ENCODE data around the gene MRPS18B. TPM values are rescaled to one million over a fixed set of nuclear protein-coding genes. Genes with fewer than 3 reads are reported as not detected.

MRPS18B gene
- total and polyA plus RNA-seq, 4 experiments from 2014 or later = 44.4 to 126 (median 79.0) TPM

- Histone ChIP-seq H3K27ac (ENCODE audit: low read depth, low read length) (no peak overlapping the region), H3K4me3 (ENCODE audit: low read length in 2 of 2) (no peak overlapping the region), H3K4me1 (ENCODE audit: insufficient read depth, low read length) (peaks cover 20% of the 10 kb centered on the region), H3K27me3 (ENCODE audit: insufficient read depth, low read length) (no peaks in the 10 kb centered on the region), H3K9me3 (ENCODE audit: control insufficient read depth in 1 of 2, low read length in 2 of 2) (no peaks in the 10 kb centered on the region), H3K36me3 (ENCODE audit: insufficient read depth, low read length) (no peaks in the 10 kb centered on the region)
- peaks cover 18 to 29% (median 26%) of the 10 kb centered on the region in 4 donors for H3K4me1 Mint-ChIP-seq
- ChIA-PET POLR2A (ENCODE audit: partially characterized antibody) (interaction anchor here (2.4 to 5.8 kb wide), 2 partner anchors 27 to 30 kb away, joined by 16 to 58 read pairs; partner anchors contain the start of genes MRPS18B and PPP1R10), CTCF (ENCODE audit: partially characterized antibody) (interaction anchor here (0.7 to 1.6 kb wide), 5 partner anchors 19 to 161 kb away, joined by 3 to 4 read pairs (median 3); partner anchors contain the start of genes ATAT1 and IER3)
- no peak for DNase-seq
- peaks cover 9 to 12% of the 10 kb centered on the region in 2 donors for H3K36me3 Mint-ChIP-seq
- no peaks in the 10 kb centered on the region for H3K27me3 Mint-ChIP-seq
- intact Hi-C loops (cut with micrococcal nuclease) = no loop called here
- H3K9me3 Mint-ChIP-seq = no peaks in the 10 kb centered on the region
- H3K4me3 Mint-ChIP-seq = no peak overlapping the region
- peak overlapping the region in 3 of 7 donors; percentile 63 to 80 (median 78) for H3K27ac Mint-ChIP-seq
These were observed 27.1 kb downstream of the MRPS18B start for GRCh38 chr6:30644769-30645168.

GRCh38 chr6:30645989-30646388 lies 28.3 kb downstream of the MRPS18B start:
- H3K4me1 ChIP-seq (ENCODE audit: insufficient read depth, low read length) = peaks cover 20% of the 10 kb centered on the region
- Mint-ChIP-seq H3K4me3 (peak overlapping the region in 7 of 8 donors; percentile 3 to 91 (median 87)), H3K27ac (peak overlapping the region in 6 of 7 donors; percentile 17 to 91 (median 84)), H3K36me3 (peaks cover 12 to 17% of the 10 kb centered on the region in 2 donors), H3K27me3 (no peaks in the 10 kb centered on the region), H3K9me3 (no peaks in the 10 kb centered on the region), H3K4me1 (peaks cover 18 to 29% (median 24%) of the 10 kb centered on the region in 4 donors)
- no peaks in the 10 kb centered on the region for H3K9me3 ChIP-seq (ENCODE audit: control insufficient read depth in 1 of 2, low read length in 2 of 2)
- H3K27ac ChIP-seq (ENCODE audit: low read depth, low read length) = peak overlapping the region; percentile 89
- intact Hi-C loops (cut with micrococcal nuclease) = no loop called here
- CTCF ChIA-PET (ENCODE audit: partially characterized antibody) = interaction anchor here (1.3 to 1.7 kb wide), 4 partner anchors 16 to 163 kb away, joined by 4 to 6 read pairs (median 5); no protein-coding TSS in a partner anchor
- POLR2A ChIA-PET (ENCODE audit: partially characterized antibody) = interaction anchor here (1.1 to 5.8 kb wide), 9 partner anchors 20 to 153 kb away, joined by 3 to 58 read pairs (median 5); partner anchors contain the start of genes ATAT1, DHX16, MDC1 and MRPS18B
- H3K36me3 ChIP-seq (ENCODE audit: insufficient read depth, low read length) = peaks cover 2% of the 10 kb centered on the region
- DNase-seq = no peak
- peak overlapping the region in 1 of 2 donors; percentile 91 for H3K4me3 ChIP-seq (ENCODE audit: low read length in 2 of 2)
- H3K27me3 ChIP-seq (ENCODE audit: insufficient read depth, low read length) = no peaks in the 10 kb centered on the region

GRCh38 chr6:30646450-30647241 lies 29.0 kb downstream of the MRPS18B start, which contains the start of gene C6orf136:
TSS of gene C6orf136 (plus strand) at chr6:30647133. CDS start at chr6:30647232, 99 bp downstream.
- no peaks in the 10 kb centered on the region for H3K9me3 Mint-ChIP-seq
- peak; percentile 86 to 94 (median 93) for DNase-seq

GRCh38 chr6:30647242-30648116 lies 29.8 kb downstream of the MRPS18B start:
- DNase-seq = peak; percentile 64 to 84 (median 67)
- no peaks in the 10 kb centered on the region for H3K27me3 Mint-ChIP-seq
- no peaks in the 10 kb centered on the region for H3K9me3 Mint-ChIP-seq
- intact Hi-C loops (cut with micrococcal nuclease) = loop anchor here (1.0 kb wide), 4 partner anchors 21 to 74 kb away; partner anchors contain the start of genes ATAT1, DHX16, MRPS18B and PPP1R10
- H3K4me3 Mint-ChIP-seq = peak overlapping the region; percentile 85 to 92 (median 89)
- H3K27ac ChIP-seq (ENCODE audit: low read depth, low read length) = peak overlapping the region; percentile 89
- ChIA-PET POLR2A (ENCODE audit: partially characterized antibody) (interaction anchor here (0.6 to 5.8 kb wide), 13 partner anchors 14 to 154 kb away, joined by 3 to 58 read pairs (median 5); partner anchors contain the start of genes ATAT1, DHX16, MDC1 and MRPS18B), CTCF (ENCODE audit: partially characterized antibody) (interaction anchor here (0.8 to 1.7 kb wide), 4 partner anchors 21 to 165 kb away, joined by 3 to 6 read pairs (median 3); partner anchors contain the start of genes ATAT1 and MDC1)
- H3K36me3 Mint-ChIP-seq = peaks cover 15 to 28% of the 10 kb centered on the region in 2 donors
- no peaks in the 10 kb centered on the region for H3K9me3 ChIP-seq (ENCODE audit: control insufficient read depth in 1 of 2, low read length in 2 of 2)
- peak overlapping the region; percentile 74 to 91 for H3K4me3 ChIP-seq (ENCODE audit: low read length in 2 of 2)
- H3K4me1 Mint-ChIP-seq = peaks cover 17 to 29% (median 22%) of the 10 kb centered on the region in 4 donors
- H3K36me3 ChIP-seq (ENCODE audit: insufficient read depth, low read length) = peaks cover 17% of the 10 kb centered on the region
- no peaks in the 10 kb centered on the region for H3K27me3 ChIP-seq (ENCODE audit: insufficient read depth, low read length)
- H3K27ac Mint-ChIP-seq = peak overlapping the region; percentile 85 to 95 (median 92)
- peaks cover 20% of the 10 kb centered on the region for H3K4me1 ChIP-seq (ENCODE audit: insufficient read depth, low read length)

More at GRCh38 chr6:30646450-30647241, 29.0 kb downstream of the MRPS18B start, which contains the start of gene C6orf136:
- ChIA-PET CTCF (ENCODE audit: partially characterized antibody) (interaction anchor here (0.8 to 1.7 kb wide), 5 partner anchors 17 to 164 kb away, joined by 3 to 6 read pairs (median 4); partner anchors contain the start of gene ATAT1), POLR2A (ENCODE audit: partially characterized antibody) (interaction anchor here (1.0 to 5.8 kb wide), 10 partner anchors 19 to 153 kb away, joined by 3 to 58 read pairs (median 4); partner anchors contain the start of genes ATAT1, DHX16, MDC1 and MRPS18B)
- Histone ChIP-seq H3K9me3 (ENCODE audit: control insufficient read depth in 1 of 2, low read length in 2 of 2) (no peaks in the 10 kb centered on the region), H3K36me3 (ENCODE audit: insufficient read depth, low read length) (peaks cover 8% of the 10 kb centered on the region), H3K4me1 (ENCODE audit: insufficient read depth, low read length) (peaks cover 20% of the 10 kb centered on the region), H3K27me3 (ENCODE audit: insufficient read depth, low read length) (no peaks in the 10 kb centered on the region), H3K4me3 (ENCODE audit: low read length in 2 of 2) (peak within 1 kb of the TSS; percentile 74 to 91), H3K27ac (ENCODE audit: low read depth, low read length) (peak within 1 kb of the TSS; percentile 89)
- Mint-ChIP-seq H3K4me1 (peaks cover 17 to 29% (median 22%) of the 10 kb centered on the region in 4 donors), H3K36me3 (peaks cover 11 to 20% of the 10 kb centered on the region in 2 donors), H3K27me3 (no peaks in the 10 kb centered on the region), H3K4me3 (peak within 1 kb of the TSS; percentile 85 to 92 (median 89)), H3K27ac (peak within 1 kb of the TSS; percentile 85 to 95 (median 92))
- intact Hi-C loops (cut with micrococcal nuclease) = loop anchor here (1.0 kb wide), 4 partner anchors 20 to 75 kb away; partner anchors contain the start of genes ATAT1, DHX16, MRPS18B and PPP1R10

- intact Hi-C loops (cut with micrococcal nuclease) = no loop called here
- Histone ChIP-seq H3K27ac (ENCODE audit: low read depth, low read length) (no peak overlapping the region), H3K27me3 (ENCODE audit: insufficient read depth, low read length) (no peaks in the 10 kb centered on the region), H3K9me3 (ENCODE audit: control insufficient read depth in 1 of 2, low read length in 2 of 2) (no peaks in the 10 kb centered on the region), H3K4me3 (ENCODE audit: low read length in 2 of 2) (no peak overlapping the region), H3K4me1 (ENCODE audit: insufficient read depth, low read length) (peaks cover 14% of the 10 kb centered on the region), H3K36me3 (ENCODE audit: insufficient read depth, low read length) (peaks cover 51% of the 10 kb centered on the region)
- peaks cover 13 to 24% (median 15%) of the 10 kb centered on the region in 4 donors for H3K4me1 Mint-ChIP-seq
- peaks cover 28 to 55% of the 10 kb centered on the region in 2 donors for H3K36me3 Mint-ChIP-seq
- H3K9me3 Mint-ChIP-seq = no peaks in the 10 kb centered on the region
- no peak overlapping the region for H3K27ac Mint-ChIP-seq
- POLR2A ChIA-PET (ENCODE audit: partially characterized antibody) = interaction anchor here (0.6 to 1.5 kb wide), 6 partner anchors 36 to 823 kb away, joined by 3 to 6 read pairs (median 3); no protein-coding TSS in a partner anchor
- no peak for DNase-seq
- H3K4me3 Mint-ChIP-seq = no peak overlapping the region
- H3K27me3 Mint-ChIP-seq = no peaks in the 10 kb centered on the region
- CTCF ChIA-PET (ENCODE audit: partially characterized antibody) = interaction anchor here (1.1 to 2.7 kb wide), 5 partner anchors 9 to 109 kb away, joined by 3 to 6 read pairs (median 4); no protein-coding TSS in a partner anchor
These were observed 33.5 kb downstream of the MRPS18B start for GRCh38 chr6:30651143-30651542.

Measured in CD4-positive, alpha-beta memory T cell (primary cell).